Measurements from ENCODE around the gene BNIPL.

The BNIPL gene

GRCh38 chr1:151055581-151055980, 19.2 kb downstream of the BNIPL start:
- TF ChIP-seq CTCF (IDR thresholded peaks at IDR 0.05; ENCODE audit: low read length, missing control alignments): no peak
- H3K4me3 ChIP-seq (replicated peaks; ENCODE audit: low read depth, low read length): no peak overlapping the region
- no peak for DNase-seq (ENCODE audit: low read depth)

- no peak overlapping the region for H3K4me3 ChIP-seq (replicated peaks; ENCODE audit: low read depth, low read length)
- TF ChIP-seq CTCF (IDR thresholded peaks at IDR 0.05; ENCODE audit: low read length, missing control alignments): no peak
- no peak for DNase-seq (ENCODE audit: low read depth)
Observed at GRCh38 chr1:151056149-151056548, 19.8 kb downstream of the BNIPL start.

GRCh38 chr1:151058692-151059091, 22.3 kb downstream of the BNIPL start:
- H3K4me3 ChIP-seq (replicated peaks; ENCODE audit: low read depth, low read length): peak overlapping the region; percentile 97
- no peak for TF ChIP-seq CTCF (IDR thresholded peaks at IDR 0.05; ENCODE audit: low read length, missing control alignments)
- peak; percentile 28 for DNase-seq (ENCODE audit: low read depth)

GRCh38 chr1:151059109-151060006, 23.0 kb downstream of the BNIPL start, which contains the start of gene CDC42SE1:
Gene CDC42SE1 (minus strand): TSS chr1:151059622. CDS start chr1:151055730, 3,892 bp downstream.
- TF ChIP-seq CTCF (IDR thresholded peaks at IDR 0.05; ENCODE audit: low read length, missing control alignments): peak; percentile 60
- H3K4me3 ChIP-seq (replicated peaks; ENCODE audit: low read depth, low read length): peak within 1 kb of the TSS; percentile 97
- peak; percentile 87 for DNase-seq (ENCODE audit: low read depth)

- H3K4me3 ChIP-seq (replicated peaks; ENCODE audit: low read depth, low read length): peak within 1 kb of the TSS; percentile 97
- TF ChIP-seq CTCF (IDR thresholded peaks at IDR 0.05; ENCODE audit: low read length, missing control alignments): no peak
- DNase-seq (ENCODE audit: low read depth): peak; percentile 60
Observed at GRCh38 chr1:151060007-151060656, 23.7 kb downstream of the BNIPL start, which contains the start of gene MLLT11. Gene MLLT11 (plus strand): TSS chr1:151060397. CDS start chr1:151067225, 6,828 bp downstream.

GRCh38 chr1:151060657-151061421, 24.5 kb downstream of the BNIPL start:
- DNase-seq (ENCODE audit: low read depth): no peak
- peak overlapping the region; percentile 97 for H3K4me3 ChIP-seq (replicated peaks; ENCODE audit: low read depth, low read length)
- TF ChIP-seq CTCF (IDR thresholded peaks at IDR 0.05; ENCODE audit: low read length, missing control alignments): no peak

Measured in fibroblast of pulmonary artery (primary cell).